GM10266 (cell line): ENCODE results near the gene POU6F1.
"Not testable (repeated sequence)": the region's sequence is repeated elsewhere in the genome, so short reads cannot be mapped to it uniquely, and the experiment has no call there.

Experiments
- DNase-seq: peaks from one replicate; pipeline ENCODE4 v3.0.0; 2012; ENCODE audit errors: extremely low spot score
- CTCF ChIP-seq: IDR thresholded peaks from 2 replicates; pipeline ENCODE4 v1.5.1; 2012; ENCODE audit warnings: mild to moderate bottlenecking, low read depth; ENCODE audit not compliant: control insufficient read depth, insufficient read depth; ENCODE audit errors: missing control alignments

Gene POU6F1

GRCh38 chr12:51227962-51228361 is 10.1 kb upstream of the POU6F1 start:
- TF ChIP-seq CTCF: no peak
- DNase-seq: no peak

GRCh38 chr12:51227112-51227511 is 9.2 kb upstream of the POU6F1 start:
- DNase-seq: not testable (repeated sequence)

GRCh38 chr12:51225771-51226170 is 7.9 kb upstream of the POU6F1 start:
- DNase-seq: no peak
- no peak for TF ChIP-seq CTCF

- no peak for TF ChIP-seq CTCF
- no peak for DNase-seq
Measured at GRCh38 chr12:51225234-51225633, 7.4 kb upstream of the POU6F1 start.

- DNase-seq: no peak
- TF ChIP-seq CTCF: no peak
Measured at GRCh38 chr12:51224625-51225024, 6.8 kb upstream of the POU6F1 start.

GRCh38 chr12:51222461-51222860 is 4.6 kb upstream of the POU6F1 start:
- no peak for DNase-seq
- TF ChIP-seq CTCF: no peak

- not testable (repeated sequence) for DNase-seq
Measured at GRCh38 chr12:51219857-51220256, 2.0 kb upstream of the POU6F1 start.

DNA sequence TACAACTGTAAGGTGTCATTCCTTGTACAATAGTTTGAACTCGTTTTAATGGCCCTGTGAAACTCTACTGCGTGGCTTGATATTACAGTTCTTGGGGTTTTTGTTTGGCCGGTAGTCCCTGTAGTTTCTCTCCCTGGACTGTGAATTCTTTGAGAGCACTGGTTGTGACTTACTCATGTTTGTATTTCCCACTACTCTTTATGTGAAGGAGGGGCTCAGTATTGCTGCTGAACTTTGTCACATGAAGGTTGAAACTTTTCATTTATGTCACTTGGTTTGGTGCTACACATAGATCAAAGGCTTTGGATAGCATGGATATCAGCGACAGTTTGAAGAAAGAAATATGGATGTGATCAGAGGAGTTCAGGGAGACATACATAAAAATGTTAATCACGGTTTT is 1.5 kb upstream of the POU6F1 start:
- DNase-seq: no peak
- TF ChIP-seq CTCF: no peak

DNA sequence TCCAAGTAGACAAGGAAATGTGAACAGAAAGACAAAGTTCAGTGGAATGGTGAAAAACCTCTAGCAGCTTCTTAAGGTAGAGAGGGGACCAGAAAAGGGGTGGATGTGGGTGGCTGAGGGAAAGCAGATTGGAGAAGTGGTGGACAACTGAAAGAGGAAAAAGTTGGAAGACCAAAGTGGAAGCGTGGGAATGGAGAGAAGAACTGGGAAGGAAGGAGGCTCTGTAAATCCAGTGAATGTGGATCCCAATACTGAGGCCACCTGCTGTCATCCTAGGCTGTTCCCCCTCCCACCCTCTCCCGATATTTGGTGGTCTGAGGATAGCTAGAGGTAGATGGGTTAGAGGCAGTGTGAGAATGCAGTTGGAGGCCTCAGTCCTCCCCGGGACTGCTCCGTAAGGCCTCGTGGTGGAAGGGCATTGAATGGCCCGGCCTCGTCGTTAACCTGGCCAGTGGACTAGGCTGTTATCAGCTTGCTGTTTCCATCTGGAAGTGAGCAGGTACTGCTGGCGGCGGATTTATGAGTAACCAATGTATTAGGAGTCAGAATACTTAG is 822 bp upstream of the POU6F1 start:
- DNase-seq: no peak
- no peak for TF ChIP-seq CTCF
